Activated T-cell treated with anti-CD3 and anti-CD28 coated beads for 24 hours (primary cell): ENCODE data around the gene SEC24C.
A peak's percentile ranks its signal among the peaks of the same experiment; 100 is the strongest.
"Not testable (repeated sequence)": the region's sequence is repeated elsewhere in the genome, so short reads cannot be mapped to it uniquely, and the experiment has no call there.

Source experiments
- DNase-seq: peaks from one replicate; pipeline ENCODE4 v3.0.0-alpha.2; 2020; ENCODE audit warnings: low read depth

SEC24C gene

GRCh38 chr10:73793456-73793855, 49.3 kb downstream of the SEC24C start:
- DNase-seq = no peak

- not testable (repeated sequence) for DNase-seq
These were observed 51.3 kb downstream of the SEC24C start for GRCh38 chr10:73795491-73795890.

GRCh38 chr10:73796035-73796434, 51.9 kb downstream of the SEC24C start:
- not testable (repeated sequence) for DNase-seq

GRCh38 chr10:73796766-73797165, 52.6 kb downstream of the SEC24C start:
- DNase-seq = no peak

- DNase-seq = no peak
These were observed 53.3 kb downstream of the SEC24C start for GRCh38 chr10:73797324-73798025.

- no peak for DNase-seq
These were observed 53.9 kb downstream of the SEC24C start for GRCh38 chr10:73798087-73798486.

- no peak for DNase-seq
These were observed 54.9 kb downstream of the SEC24C start for GRCh38 chr10:73798927-73799560.

GRCh38 chr10:73799899-73800559, 55.9 kb downstream of the SEC24C start:
- DNase-seq = no peak

GRCh38 chr10:73800560-73801252, 56.5 kb downstream of the SEC24C start:
- no peak for DNase-seq

- DNase-seq = no peak
These were observed 57.0 kb downstream of the SEC24C start for GRCh38 chr10:73801253-73801590.

- no peak for DNase-seq
These were observed 58.3 kb downstream of the SEC24C start for GRCh38 chr10:73802276-73802991.

GRCh38 chr10:73803680-73804286, 59.6 kb downstream of the SEC24C start:
- DNase-seq = no peak

- DNase-seq = no peak
These were observed 62.2 kb downstream of the SEC24C start for GRCh38 chr10:73806176-73806950.

GRCh38 chr10:73807471-73807870, 63.3 kb downstream of the SEC24C start:
- DNase-seq = no peak

- DNase-seq = no peak
These were observed 64.0 kb downstream of the SEC24C start for GRCh38 chr10:73808021-73808815.

GRCh38 chr10:73809061-73809818, 65.1 kb downstream of the SEC24C start:
- DNase-seq = no peak

GRCh38 chr10:73810358-73810734, 66.2 kb downstream of the SEC24C start:
- no peak for DNase-seq

GRCh38 chr10:73810735-73811465, 66.7 kb downstream of the SEC24C start:
- DNase-seq = peak; percentile 28

- DNase-seq = no peak
These were observed 68.5 kb downstream of the SEC24C start for GRCh38 chr10:73812657-73813056.
